COLO668 (cell line): Measurements from ENCODE around the gene KIF1A.

Source experiments
- DNase-seq: peaks from one replicate; lab custom pipeline; 2025; ENCODE audit not compliant: unreplicated experiment; lab: John Stamatoyannopoulos, UW

KIF1A gene

DNA sequence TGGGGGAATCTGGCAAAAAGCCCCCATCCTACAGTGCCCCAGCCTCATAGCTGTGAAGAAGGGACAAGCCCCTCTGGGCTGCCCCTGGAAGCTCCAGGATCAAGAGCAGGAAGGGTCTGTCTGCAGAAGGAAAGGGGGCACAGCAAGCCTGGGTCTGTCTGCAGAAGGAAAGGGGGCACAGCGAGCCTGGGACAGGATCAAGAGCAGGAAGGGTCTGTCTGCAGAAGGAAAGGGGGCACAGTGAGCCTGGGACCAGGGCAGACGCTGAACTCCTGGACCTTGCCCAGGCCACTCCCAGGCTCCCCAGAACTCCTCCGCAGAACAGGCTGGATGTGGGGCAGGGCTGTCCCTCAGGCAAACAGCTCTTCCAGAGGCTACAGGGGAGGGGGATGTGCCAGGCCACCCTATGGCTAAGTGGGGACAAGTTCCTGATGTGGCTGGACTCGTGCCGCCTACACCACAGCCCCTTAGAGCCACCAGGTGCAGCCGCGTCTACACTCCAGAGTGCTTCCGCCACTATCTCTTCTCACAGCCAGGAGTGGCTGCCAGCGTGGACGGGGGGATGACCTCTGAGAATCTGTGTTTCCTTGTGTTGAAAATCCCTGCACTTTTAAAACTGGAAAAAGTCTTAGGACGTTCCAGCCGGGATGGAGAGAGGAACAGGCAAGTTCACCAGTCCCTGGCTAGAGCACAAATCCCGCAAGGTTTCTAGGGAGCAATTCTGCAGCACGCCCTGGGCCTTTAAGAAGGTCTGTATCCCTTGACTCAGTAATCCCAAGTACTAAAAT, 20.8 kb downstream of the KIF1A start:
- no peak for DNase-seq

DNA sequence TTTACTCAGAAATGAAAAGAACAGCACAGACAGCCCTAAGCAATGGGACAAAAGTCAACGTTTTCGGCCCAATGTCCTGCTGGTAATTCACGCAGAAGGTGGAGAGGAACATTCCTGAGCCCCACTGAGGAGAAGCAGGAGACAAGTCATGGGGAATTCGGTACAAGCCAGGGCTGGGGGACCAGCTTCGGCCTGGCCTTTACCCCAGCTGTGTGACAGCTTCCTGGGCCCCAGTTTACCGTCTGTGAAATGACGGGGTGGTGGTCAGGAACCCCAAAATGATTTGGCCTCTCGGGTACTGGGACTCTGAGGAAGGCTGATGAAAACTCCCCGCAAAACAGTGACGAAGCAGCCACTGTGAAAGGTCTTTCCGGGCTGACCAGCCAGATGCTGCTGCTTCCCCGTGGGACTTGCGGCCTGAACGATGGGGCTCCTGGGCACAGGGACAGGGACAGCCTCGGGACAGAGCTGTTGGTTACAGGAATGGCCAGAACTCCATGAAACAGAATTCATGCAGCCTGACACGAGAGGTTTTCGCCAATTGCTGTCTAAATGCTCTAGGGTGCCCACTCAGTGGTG, 21.6 kb downstream of the KIF1A start:
- DNase-seq = no peak

DNA sequence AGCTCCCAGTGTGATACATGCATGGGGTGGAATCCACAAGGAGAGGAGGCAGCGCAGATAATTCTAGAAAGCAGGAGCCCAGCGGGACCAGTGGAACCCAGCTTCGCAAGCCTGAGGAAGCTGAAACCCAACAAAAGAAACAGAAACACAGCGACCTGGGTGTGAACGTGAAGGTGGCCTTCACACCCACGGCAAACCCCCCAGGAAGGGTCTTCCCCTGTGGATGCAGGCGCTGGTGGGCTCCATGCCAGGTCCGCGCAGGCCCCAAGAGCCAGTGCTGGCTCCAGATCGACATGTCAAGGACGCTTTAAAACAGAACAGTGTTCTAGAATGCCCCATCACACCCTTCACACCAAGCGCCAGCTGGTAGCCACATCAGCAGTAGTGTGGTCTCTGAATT, 22.1 kb downstream of the KIF1A start:
- DNase-seq = no peak

DNA sequence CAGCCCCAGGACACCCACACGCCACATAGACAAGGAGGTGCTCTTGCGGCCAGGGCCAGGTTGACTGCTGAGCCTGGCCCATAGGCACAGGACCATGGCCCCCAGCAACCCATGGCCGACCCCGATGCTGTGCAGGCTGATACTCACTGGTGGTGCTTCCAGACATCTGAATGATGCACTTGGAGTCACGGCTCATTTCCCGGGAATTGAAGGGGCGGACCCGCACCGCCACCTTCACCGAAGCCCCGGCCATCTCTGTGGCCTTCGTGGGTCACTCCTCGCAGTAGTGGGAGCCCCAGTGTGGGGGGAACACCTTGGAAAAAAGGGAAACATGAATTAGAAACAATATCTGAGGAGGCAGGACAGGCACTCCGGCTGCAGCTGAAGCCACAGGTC, 22.5 kb downstream of the KIF1A start:
- no peak for DNase-seq

DNA sequence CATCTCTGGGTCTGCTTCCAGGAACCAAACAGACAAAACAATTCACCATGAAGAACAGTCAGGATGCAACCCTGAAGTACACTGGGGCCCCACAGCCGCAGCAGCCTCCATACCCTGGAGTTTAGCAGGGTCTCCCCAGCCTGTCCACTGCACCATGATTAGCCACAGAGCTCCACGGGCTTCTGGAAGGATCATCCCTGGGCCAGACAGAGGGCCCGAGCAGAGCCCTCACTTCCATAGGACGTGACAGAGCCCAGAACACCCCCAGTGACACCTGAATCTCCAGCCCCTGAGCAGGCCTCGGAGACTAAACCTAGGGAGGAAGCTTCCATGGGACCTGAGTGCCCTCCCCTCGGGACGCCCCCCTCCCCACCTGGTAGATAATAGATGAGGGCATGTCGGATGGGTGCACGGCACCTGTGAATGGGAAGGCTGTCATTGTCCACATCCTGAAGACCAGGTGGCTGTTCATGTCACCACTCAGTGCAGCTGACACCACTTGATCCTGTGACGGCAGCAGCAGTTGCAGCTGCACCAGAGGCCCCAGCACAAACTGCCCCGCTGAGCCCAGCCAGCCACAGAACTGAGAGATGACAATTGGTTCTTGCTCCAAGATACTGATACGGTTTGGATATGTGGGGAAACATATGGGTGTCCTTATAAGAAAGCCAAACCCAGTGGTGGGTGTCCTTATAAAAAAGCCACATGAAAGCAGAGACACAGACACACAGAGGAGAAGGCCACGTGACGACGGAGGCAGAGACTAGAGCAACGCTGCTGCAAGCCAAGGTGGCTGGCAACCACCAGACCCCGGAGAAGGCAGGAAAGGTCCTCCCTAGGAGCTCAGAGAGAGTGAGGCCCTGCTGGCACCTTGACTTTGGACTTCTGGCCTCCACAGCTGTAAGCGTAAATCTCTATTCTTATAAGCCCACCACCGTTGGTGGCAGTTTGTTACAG, 23.2 kb downstream of the KIF1A start:
- peak; percentile 38 for DNase-seq

DNA sequence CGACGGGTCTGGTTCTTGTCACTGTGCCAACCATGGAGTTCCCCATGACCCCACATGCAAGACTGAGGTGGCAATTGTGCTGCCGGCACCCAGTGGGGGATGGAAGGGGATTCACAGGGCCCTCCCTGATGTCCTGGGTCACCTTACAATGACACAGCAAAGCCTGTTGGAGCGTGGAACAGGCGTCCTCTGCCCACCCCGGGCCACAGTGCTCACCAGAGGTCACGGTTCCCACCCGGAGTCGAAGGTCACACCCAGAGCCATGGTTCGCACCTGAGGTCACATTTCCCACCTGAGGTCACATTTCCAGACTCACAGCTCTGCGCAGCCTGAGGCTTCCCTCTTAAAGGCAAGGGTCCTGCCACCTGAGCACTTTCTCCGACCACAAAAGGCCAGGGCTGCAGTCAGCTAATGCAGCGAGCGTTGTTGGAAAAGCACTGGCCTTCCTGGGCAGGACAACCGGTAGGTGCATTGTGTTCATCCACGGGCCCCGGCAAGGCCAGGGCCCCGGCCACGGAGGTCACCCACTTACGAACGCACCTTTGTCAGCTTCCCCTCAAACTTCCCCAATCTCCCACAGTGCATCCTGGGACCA, 24.0 kb downstream of the KIF1A start:
- no peak for DNase-seq

DNA sequence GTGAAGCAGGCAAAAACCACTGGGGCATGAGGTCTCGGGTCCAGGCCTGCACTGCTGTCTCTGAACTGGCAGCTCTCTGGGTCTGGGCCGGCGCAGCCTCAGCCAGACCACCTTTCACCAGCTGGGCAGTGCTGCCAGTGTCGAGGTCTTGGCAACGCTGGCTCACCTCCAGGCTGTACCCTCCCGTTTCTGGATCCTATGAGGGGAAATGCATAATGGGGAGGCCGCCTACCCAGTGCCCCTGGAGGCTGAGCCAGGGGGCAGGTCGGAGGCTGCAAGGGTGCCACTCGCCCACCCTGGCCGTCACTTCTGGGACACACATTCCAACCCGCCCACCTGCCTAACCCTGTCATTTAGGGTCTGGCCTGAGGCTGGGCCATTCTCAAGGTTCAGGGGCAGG, 24.6 kb downstream of the KIF1A start:
- no peak for DNase-seq

DNA sequence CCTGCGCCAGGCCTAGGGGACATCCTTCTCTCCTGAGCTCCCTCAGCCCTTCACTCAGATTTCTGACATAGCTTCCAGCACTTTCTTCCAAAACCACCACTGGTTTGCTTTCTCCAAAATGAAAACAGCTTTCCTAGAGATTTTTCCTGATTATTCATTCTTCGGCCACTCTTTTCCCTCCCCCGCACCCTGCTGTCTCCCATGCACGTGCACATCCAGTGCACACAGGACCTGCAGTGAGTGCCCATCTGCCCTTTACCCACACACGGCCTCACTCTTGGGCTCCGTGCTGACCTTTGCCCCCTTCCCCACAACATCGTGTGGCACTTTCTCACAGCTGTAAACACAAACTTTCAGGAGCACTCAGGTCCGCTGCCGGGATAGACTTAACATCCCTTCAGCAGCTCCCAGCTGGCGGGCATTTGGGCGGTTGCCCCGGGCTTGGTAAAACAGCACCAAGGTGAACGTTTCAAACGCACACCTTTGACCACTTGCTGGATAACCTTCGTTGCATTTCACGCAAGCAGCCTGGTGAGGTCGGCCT, 25.8 kb downstream of the KIF1A start:
- no peak for DNase-seq

DNA sequence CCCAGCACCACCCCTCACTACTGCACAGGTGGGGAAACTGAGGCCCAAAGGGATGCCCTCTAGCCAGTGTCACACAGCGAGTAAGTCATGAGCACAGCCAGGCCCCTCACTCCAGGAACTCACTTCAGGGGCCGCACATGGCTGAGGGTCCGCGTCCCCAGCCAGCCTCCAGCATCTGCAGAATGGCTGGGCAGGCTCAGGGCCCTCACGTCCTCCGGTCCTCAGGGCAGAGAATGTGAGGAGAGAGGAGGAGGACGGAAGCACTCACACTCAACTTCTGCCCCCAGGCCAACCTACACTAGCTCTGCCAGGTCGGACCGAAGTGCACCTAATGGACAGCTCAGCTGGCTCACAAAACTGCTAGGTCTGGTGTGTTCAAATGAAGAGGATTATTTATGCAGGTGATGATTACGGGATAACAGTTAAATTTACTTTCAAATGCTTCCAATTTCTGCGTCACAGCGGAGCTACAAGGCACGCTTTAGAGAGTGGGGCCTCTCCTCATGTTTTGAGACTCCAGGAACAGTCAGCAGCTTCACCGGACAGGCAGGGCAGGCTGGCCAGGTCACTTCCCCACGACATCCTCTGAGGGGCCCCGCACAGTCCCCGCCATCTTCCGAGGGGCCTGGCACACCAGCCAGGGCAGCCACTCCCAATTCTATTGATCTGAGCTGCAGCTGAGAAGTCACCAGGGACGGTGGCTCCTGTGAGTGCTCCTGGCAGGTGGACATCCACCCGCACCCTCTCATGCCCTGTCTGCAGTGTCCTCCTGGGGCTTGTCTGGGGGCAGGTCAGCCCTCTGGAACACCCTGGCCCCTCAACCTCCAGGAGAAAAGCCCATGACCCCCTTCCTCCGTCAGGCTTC, 26.5 kb downstream of the KIF1A start:
- DNase-seq = no peak

DNA sequence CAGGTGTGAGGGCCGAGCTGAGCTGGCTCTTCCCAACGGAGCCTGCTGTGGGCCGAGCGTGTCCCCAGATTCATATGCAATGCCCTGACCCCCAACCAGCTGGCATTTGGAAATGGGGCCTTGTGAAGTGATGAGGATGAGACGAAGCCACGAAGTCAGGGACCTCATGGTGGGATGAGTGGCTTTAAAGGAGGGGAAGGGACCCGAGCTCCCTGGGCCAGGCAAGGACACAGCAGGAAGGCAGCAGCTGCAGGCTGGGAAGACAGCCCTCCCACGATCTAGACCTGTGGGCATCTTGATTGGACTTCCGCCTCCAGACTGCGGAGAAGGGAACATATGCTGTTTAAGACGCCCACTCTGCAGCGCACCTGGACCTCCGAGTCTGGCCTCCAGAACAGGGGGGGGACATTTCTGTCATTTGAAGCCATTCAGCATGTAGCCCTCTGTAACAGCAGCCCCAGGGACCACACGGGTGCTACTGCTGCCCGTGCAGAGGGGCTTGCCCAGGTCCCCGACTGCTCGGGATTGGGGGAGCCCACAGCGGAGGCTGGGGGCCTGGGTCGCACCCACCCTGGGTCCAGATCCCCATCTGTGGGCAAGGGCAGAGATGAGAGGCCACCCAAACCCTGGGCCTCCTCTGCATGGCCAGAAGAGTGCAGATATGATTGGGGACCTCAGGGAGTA, 27.2 kb downstream of the KIF1A start:
- no peak for DNase-seq

DNA sequence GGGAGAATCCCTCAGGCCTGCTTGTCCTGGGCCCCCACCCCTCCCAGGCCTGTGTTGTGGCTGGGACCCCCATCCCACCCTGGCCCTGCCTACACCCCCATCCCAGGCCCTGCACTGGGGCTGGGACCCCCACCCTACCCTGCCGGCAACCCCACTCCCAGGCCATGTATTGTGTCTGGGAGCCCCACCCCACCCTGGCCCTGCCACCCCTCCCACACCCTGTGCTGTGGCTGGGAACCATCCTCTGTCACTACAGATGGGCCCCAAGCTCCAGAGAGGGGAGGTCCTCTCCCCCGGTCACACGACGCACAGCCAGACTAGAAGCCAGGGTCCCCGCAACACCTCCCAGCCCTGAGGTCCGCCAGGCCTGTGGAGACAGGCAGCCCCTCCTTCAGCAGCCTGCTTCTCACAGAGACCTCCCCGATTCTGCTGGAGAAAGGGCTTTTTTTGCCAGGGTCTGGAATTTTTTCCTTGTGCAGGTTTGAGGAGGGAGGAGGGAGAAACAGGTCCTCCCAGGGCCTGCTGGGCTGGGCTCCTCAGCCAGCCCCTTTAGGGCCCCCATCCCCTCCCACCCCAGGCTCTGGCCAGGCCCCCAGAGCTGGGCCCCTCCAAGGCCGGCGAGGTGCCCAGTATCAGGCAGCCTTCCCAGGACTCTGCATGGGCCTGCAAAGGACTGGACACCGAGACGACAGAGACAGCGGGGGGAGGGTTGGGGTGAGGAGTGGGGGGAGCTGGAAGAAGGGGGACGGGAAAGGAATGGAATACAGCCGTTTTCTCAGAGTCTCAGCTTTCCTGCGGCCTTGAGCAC, 28.0 kb downstream of the KIF1A start:
- no peak for DNase-seq

DNA sequence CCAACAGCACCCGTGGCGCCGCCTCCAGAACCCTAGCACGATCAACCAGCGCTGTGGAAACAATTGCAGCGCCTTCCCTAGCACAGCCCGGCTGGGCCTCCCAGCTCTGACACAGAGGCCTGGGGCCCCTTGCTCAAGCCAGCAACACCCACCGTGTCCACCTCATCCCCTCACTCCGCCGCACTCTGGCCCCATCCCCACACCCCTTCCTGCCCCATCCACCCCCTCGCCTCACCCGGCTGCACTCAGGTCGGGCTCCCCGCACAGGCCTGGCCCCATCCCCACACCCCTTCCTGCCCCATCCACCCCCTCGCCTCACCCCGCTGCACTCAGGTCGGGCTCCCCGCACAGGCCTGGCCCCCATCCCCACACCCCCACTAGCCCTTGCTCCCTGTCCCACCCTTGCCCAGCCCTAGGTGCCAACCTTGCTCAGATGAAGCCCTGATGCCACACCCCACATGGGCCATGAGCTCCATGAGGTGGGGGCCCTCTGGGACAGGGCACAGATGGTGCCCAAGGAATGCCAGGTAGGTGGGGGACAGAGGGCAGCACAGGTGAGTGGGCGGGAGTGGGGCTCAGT, 28.7 kb downstream of the KIF1A start:
- DNase-seq = no peak

DNA sequence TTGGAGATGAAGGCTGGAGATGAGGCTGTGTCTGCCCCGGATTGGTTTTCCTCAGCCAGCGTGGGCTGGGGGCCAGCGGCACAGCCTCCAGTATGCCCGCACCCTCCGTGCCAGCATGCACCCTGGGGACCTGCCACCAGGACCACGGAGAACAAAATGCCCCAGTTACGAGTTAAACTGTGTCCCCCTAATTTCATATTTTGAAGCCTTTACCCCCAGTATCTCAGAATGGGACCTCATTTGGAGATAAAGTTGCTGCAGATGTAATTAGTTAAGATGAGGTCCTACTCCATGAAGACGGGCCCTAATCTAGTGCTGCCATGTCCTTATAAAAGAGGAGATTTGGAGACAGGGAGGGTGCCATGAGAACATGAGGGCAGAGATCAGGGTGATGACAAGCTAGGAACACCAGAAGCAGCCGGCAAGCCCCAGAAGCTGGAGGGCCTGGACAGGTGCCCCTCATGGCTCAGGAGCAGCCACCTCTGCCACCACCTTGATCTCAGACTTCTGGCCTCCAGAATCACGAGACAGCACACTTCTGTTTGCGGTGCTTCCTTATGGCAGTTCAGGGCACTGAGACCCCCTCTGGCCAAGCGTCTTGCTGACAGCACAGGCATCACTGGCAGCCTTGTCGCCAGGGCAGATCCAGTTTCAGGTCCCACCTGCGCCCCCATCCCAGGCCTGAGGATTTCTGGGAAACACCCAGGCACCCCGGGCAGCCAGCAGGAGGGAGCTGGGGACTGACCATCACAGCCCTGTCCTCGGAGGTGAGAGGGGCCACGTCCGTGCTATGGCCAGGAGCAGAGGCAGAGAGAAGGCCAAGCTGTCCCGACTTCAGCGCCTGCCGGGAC, 29.4 kb downstream of the KIF1A start:
- DNase-seq = no peak

DNA sequence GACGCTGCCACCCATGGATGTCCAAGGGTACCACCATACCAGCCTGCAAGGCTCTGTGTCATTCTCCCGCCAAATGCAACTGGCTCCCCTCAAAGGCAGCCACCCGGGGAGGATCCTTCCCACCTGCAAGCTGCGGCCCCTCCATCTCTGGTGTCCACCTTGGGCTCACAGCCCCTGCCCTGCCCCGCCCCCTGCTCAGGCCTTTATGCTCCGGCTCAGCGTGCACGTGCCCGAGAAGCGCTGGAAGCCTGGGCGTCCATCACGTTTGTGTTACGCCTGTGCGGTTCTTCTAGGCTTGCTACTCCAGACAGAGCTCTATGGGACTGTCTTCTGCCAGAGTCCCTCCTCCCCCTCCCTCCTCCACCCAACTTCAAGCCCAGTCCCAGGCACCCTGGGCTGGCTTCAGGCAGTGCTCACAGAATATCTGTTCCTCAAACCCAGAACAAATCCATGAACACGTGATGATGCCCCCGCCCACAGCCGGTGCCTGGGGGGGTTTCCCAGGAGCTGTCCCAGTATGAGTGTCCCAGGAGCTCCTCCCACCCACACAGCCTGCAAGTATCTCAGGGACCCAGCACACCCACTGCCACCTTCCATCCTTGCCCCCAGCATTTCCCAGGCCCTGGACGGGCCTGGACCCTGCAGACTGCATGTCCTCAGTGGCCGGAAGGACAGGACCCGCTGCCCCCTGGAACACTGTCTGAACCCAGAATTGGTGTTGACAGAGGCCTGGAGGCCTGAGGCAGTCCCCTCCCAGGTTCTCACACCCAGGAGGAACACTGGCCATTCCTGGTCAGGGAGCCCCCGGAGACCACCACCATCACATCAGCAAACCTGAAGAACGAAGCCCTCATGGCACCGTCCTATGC, 30.3 kb downstream of the KIF1A start:
- DNase-seq = no peak

DNA sequence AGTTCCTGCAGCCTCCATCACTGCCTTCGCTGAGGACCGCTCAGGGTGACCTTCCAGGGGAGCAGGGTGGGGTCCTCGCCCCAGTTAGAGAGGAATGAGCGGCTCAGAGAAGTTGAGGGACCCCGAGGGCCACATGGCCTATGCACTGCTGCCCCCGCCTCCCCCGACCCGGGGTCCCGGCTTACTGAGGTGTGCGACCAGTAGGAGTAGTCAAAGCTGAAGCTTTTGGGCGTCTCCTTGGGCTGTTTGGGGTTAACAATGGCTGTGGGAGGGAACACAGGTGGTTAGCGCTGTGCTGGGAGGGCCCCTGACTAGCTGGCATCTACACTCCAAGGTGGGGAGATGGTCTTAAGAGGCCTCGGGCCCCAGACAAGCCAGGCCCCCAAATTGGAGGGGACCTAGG, 31.0 kb downstream of the KIF1A start:
- DNase-seq = no peak

DNA sequence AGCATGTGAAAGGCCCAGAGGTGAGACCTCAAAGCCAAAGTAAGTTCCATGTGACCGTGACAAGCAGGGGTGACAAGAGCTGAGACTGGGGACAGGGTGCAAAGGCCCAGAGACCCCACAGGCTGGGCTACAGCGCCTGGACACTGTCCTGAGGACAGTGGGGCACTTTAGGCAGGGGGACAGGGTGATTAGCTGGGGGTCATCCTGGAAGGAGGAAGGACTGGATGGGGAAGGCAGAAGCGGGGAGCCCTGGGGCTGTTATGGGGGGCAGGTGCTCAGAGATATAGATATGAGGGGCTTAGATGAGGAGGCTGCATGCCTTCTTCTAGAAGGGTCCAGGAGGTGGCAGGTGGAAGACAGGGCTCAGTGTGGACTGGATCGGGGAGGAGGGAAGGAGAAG, 31.5 kb downstream of the KIF1A start:
- DNase-seq = no peak
